Measurements from ENCODE around the gene PKD1.
A peak's percentile ranks its signal among the peaks of the same experiment; 100 is the strongest.

The PKD1 gene

DNA sequence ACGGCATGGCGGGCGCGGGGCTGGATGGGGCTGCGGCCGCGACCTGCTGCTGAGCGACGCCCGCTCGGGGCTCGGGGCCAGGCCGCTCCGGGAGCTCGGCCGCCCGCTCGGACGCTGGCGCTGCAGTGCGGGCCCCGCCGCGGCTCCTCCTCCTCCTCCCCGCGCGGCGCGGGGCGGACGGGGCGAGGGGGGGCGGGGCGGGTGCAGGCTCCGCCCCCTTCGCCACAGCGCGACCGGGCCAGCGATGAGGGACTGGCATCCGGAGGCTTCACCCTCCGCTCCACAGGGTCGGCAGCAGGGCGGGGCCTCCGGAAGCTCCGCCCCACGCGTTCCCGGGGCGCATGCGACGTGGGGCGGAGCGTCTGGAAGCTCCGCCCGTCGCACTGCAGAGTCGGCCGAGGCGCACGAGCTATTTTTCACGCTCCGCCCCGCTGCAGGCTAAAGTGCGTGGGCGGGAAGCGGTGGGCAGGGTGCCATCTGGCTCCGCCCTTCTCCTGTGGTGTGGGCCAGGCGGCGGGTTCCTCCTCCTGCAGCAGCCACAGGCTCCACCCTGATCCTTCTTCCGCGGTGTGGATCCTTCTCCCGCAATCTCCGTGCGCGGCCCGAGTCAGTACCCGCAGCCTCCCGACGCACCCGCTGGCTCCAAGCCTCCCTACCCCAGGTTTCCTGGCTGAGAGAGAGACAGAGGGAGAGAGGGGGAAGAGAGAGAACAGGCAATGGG is at the start of gene PKD1:
Gene PKD1 (minus strand): TSS at position 129 of the 721 bp plus-strand sequence. CDS start 209 bp downstream, outside the sequence.
- peak; percentile 54 for DNase-seq

- no peak for DNase-seq
Measured at GRCh38 chr16:2184962-2185361, 49.3 kb upstream of the PKD1 start.

- DNase-seq, result no peak
Measured at GRCh38 chr16:2184346-2184745, 48.6 kb upstream of the PKD1 start.

- DNase-seq, result no peak
Measured at GRCh38 chr16:2183671-2184070, 48.0 kb upstream of the PKD1 start.

DNA sequence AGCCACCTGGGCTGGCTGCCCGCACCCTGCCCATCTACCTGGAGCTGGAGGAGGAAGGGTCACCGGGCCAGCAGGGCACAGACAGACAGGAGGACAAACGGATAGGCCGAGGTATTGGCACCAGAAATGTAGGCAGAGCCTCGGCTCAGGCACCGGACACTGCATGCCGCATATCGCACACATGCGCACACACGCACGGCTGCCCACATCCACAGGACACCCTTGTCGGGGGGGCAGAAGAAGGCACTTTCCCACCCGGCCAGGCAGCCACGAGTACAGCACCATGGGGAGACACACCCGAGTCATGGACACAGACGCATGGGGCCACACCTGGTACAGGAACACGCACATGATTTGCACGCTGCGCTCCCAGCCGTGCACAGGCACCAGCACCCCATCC is 46.3 kb upstream of the PKD1 start:
- DNase-seq, result no peak

DNA sequence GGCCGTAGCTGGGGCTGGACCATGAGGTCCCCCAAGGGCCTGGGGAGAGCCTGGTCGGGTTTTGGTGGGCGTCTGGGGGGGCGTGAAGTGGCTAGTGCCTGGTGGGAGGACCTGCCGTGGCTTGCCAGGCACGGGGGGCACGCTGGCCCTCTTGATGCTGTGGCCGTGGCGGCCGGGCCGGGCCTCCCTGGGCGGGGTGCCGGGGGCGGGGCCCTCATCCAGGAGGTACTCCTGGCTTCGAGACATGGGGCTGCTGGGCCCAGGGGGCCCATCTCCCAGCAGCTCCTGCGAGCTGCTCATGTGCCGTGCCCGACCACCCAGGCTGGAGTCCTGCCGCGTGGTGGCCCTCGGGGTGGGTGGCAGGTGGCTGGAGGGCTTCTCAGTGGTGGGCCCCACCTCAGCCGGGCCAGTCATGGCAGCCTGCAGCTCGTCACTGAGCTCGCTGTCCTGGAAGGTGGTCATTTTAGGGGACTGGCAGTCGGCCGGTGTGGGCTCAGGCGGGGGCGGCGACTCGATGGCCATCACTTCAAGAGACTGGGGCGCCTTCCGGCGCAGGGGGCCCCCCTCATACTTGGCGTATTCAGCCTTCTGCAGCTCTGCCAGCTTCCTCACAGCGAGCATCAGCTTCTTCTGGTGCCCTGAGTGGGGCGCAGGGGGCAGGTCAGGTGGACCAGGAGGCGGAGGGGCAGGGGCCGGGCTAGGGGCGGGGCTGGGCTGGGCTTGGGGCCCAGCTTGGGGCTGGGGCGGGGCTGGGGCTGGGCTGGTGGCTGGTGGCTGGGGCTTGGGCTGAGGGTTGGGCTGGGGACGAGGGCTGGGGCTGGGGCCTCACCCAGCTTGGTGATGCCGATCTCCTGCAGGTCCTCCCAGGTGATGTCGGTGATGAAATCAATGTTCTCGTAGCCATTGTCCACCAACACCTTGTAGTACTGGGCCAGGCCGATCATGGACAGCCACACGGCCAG is 45.5 kb upstream of the PKD1 start:
- no peak for DNase-seq

- DNase-seq, result no peak
Measured at GRCh38 chr16:2180461-2180860, 44.8 kb upstream of the PKD1 start.

DNA sequence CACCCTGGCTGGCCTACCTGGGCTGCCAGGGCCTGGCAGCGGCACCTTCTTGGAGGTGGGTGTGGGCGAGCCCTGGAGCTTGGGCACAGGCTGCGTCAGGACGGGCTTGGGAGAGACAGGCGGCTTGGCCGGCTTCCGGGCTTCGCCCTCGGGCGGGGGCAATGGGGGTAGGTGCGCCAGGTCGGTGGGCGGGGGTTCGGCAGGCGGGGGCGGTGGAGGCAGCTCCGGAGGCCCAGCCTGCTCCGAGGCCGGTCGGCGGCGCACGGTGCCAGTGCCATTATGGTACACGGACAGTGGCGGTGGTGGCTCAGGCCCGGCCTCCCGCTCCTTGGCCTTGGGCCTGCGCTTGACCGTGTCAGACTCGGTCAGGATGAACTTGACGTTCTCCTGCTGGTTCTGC is 43.9 kb upstream of the PKD1 start:
- DNase-seq, result no peak

GRCh38 chr16:2179107-2179501 is 43.4 kb upstream of the PKD1 start:
- DNase-seq, result no peak

GRCh38 chr16:2178321-2179106 is 42.8 kb upstream of the PKD1 start:
- DNase-seq, result no peak

DNA sequence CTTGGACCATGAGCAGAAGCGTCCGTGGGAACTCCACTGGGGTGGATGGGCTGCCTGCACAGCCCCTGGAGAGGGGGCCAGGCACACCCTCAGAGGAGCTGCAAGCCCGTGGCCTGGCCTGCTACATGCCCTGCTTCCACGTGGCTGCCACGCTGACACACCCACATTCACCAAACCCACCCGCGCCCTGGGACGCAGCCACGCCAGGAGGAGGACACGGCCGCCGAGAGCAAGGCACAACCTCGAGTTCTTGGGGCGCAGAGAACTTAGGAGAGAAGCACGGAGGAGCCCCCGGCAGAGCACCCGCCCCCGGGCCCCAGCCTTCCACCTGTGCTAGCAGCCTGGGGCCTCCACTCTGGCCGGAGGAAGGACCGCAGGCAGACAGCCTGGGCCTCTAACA is 41.9 kb upstream of the PKD1 start:
- DNase-seq, result no peak

DNA sequence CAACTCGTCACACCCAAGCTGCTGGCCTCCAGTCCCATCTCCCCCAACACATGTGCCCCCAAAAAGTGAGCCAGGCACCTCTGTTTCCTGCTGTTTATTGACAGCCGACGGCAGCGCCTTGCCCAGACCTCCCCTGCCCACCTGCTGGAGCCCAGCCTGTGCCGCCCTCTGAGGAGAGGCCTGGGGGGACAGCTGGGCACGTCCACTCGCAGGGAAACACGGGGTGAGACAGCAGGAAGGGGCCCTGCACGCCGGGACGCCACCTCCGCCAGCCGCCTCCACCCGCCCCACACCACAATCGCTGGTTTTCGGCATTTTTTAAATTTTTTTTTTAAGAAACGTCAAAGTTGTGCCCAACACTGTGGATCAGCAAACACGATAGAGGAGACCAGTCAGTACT is 41.4 kb upstream of the PKD1 start:
- no peak for DNase-seq

DNA sequence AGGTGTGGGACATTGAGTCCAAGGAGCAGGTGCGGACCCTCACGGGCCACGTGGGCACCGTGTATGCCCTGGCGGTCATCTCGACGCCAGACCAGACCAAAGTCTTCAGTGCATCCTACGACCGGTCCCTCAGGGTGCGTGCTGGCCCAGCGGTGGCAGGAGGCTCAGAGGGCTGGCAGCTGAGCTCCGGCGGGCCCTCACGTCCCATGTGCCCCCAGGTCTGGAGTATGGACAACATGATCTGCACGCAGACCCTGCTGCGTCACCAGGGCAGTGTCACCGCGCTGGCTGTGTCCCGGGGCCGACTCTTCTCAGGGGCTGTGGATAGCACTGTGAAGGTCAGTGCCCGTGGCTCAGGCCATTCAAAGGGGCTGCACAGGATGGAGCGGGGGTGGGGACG is 40.3 kb upstream of the PKD1 start:
- no peak for DNase-seq

DNA sequence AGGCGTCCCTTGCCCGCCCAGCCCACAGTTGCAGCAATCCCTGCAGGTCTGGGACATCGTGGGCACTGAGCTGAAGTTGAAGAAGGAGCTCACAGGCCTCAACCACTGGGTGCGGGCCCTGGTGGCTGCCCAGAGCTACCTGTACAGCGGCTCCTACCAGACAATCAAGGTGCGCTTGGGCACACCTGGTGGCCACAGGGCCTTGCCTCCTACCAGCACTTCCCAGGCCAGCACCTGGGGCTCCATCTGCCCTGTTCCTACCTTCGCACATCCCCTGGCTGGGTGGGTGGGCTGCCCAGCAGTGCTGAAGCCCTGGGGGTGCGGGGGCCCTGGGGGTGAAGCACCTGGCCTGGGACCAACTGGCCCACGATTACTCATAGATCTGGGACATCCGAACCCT is 39.8 kb upstream of the PKD1 start:
- DNase-seq, result no peak

GRCh38 chr16:2174396-2175131 is 38.9 kb upstream of the PKD1 start:
- no peak for DNase-seq

DNA sequence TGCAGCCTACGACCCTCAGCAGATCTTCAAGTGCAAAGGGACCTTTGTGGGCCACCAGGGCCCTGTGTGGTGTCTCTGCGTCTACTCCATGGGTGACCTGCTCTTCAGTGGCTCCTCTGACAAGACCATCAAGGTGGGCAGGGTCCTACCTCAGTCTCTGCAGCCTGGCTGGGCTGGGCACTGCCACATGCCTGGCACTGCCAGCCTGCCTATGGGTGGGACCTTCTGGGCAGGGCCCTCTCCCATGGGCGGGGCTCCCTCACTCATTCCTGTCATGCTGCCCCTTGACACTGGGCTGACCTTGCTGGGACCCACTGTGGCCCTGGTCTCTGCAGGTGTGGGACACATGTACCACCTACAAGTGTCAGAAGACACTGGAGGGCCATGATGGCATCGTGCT is 38.2 kb upstream of the PKD1 start:
- no peak for DNase-seq

- DNase-seq, result no peak
Measured at GRCh38 chr16:2173366-2173765, 37.7 kb upstream of the PKD1 start.

GRCh38 chr16:2172688-2173335 is 37.1 kb upstream of the PKD1 start:
- no peak for DNase-seq

GRCh38 chr16:2171601-2172178 is 36.0 kb upstream of the PKD1 start:
- DNase-seq, result no peak

DNA sequence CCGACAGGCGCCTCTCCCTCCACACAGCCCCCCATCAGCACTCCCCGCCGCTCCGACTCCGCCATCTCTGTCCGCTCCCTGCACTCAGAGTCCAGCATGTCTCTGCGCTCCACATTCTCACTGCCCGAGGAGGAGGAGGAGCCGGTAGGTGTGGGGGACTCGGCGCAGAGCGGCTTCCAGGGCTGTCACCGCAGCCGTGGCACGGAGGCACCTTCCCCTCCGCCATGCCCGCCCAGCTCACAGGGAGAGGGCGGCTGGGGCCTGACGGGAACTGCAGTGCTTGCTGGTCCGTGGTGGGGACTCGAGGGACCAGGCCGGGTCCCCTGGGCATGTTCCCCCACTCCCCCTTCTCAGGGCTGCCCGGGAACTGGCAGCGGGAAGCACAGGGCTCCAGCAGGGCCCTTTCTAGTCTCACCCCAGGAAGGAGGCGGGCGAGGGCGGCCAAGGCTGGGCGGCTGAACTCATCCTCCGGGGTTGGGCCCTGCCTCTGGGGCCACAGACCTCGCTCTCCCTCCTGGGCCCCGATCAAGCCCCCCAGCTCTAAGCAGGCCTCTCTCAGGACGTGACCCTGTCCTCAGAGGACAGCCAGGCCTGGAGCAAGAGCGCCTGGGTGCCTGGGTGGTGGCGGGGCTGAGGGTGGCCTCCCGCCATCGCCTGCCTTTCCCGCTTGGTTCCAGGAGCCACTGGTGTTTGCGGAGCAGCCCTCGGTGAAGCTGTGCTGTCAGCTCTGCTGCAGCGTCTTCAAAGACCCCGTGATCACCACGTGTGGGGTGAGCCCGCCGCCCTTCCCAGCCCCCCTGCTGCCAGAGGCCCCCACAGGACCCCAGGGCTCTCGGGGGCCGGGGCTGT is 35.1 kb upstream of the PKD1 start:
- DNase-seq, result no peak

DNA sequence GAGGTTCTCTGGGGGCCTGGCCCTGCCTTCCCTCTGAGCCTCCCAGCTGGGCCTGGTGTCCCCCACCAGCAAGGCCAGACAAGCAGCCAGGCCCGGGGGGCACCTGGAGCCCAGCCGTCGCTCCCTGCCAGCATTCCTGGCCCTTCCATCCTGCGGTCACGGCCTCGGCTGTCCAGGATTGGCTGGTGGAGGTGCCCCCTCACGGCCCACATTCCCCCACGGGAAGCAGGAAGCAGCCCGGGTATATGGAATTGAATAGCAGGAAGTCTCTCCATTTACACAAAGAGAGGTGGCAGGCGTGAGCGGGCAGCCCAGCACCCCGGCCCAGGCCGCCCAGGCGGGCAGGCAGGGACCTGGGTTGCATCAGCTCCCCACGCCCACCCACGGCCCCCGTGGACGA is 34.4 kb upstream of the PKD1 start:
- no peak for DNase-seq
